Activated CD8-positive, alpha-beta memory T cell treated with anti-CD3 and anti-CD28 coated beads, Interleukin-2, amount 50 U/mL, for 24 hours (primary cell): Measurements from ENCODE around the gene CHAT.
"Not testable (repeated sequence)": the region's sequence is repeated elsewhere in the genome, so short reads cannot be mapped to it uniquely, and the experiment has no call there.

Experiments used
- DNase-seq: peaks from one replicate; pipeline ENCODE4 v3.0.0-alpha.2; 2020; ENCODE audit errors: extremely low read depth

Gene CHAT

GRCh38 chr10:49652421-49653272 lies 38.8 kb downstream of the CHAT start:
- no peak for DNase-seq

DNA sequence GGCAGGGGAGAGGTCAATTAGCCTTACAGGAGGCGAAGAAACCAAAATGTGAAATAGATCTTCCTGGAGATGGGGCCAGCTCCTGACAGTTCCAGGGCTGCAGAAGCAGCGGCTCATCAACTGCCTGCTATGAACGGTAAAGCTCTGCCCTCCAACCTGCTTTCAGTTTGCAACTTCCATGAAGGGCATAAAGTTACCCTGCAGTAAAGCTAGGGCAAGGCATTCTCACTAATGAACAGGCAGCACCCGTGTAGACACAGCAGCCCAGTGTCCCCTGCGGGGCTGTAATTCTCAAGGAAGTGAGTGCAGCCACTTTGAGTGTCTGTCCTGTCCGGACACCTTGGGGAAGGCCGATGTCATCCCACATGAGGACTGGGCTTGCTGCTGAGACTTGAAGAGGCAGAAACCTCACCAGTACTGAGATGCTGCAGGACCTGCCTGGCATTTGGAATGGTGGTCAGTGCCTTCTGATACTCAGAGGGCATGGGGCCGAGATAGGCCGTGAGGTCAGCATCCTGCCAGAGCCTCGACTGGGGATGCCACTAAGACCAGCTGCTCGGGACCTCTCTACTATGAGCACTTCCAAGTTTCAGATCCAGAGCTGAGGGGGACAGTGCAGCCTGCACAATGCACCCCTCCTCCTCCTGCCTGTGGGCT lies 39.6 kb downstream of the CHAT start:
- DNase-seq = no peak

DNA sequence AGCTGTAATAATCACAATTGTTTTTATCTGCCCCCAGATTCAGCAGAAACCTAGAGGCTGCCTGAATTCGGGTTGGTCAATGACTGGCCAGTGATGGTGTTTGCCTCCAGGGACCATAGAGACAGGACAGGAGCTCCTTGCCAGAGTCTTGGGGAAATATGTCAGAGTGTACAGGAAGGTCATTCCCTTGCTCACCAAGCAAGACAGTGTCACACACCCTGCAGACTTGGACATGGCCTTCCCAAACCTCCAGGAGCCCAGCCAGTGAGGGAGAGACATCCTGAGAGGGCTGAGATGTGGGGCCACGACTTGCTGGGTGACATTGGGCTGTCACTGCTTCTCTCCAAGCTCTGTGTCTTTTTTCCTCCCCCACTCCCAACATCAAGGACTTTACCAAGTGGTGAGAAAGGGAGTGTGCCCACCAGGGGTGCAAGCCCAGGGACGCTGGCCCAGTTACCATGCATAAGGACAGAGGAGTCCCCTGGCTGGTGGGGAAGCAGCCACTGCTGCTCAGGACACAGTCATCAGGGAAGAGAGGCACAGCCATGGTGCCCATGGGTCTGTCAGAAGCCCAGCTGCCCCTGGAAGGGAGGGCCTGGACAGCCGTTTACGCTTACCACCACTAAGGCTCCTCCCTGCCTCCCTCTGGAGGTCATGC lies 40.3 kb downstream of the CHAT start:
- DNase-seq = no peak

GRCh38 chr10:49655099-49655498 lies 41.3 kb downstream of the CHAT start:
- no peak for DNase-seq

- DNase-seq = no peak
These were observed 43.1 kb downstream of the CHAT start for GRCh38 chr10:49656845-49657493.

DNA sequence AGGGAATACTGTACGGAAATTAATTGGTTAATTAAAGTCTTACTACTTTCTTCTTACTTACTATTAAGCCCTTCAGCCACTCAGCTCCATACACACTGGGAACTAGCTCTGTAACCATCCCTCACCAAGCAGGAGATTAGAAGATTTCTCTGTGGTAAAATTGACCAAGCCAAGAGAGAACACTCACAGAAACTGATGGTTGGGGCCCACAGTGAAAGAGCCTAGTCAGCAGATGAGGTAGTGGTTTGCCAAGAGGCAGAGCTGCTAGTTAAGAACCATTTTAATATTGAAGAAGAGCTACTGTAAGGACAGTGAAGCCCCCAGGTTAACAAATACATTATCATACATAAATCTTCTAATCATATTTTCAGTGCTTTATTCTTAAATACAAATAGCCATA lies 43.8 kb downstream of the CHAT start:
- DNase-seq = no peak

- no peak for DNase-seq
These were observed 47.5 kb downstream of the CHAT start for GRCh38 chr10:49661140-49661856.

DNA sequence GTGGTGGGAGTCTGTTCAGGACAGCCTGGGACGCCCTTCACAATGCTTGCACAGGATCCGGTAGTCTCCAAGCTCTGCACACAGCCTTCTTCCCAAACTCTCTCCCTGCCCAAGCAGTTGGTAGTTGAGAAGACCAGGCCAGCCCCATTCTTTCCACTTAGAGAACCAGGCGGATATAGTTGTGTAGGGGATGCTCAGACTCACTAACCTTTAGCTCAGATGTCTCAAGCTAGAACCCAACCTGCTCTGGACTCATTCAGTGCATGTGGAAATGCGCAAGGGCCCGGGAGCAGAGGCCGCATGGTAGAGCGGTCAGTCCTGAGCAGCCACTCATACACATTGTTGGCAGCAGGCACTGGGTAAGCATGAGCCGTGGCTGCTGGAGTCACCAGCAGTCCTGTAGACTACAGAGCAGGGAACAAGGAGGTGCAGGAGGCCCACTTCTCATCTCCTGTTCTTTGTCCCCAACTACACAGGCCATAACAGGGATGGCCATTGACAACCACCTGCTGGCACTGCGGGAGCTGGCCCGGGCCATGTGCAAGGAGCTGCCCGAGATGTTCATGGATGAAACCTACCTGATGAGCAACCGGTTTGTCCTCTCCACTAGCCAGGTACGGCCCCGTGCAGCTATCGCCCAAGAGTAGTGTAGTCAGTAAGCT lies 48.5 kb downstream of the CHAT start:
- DNase-seq = no peak

- DNase-seq = no peak
These were observed 49.8 kb downstream of the CHAT start for GRCh38 chr10:49663596-49663995.

DNA sequence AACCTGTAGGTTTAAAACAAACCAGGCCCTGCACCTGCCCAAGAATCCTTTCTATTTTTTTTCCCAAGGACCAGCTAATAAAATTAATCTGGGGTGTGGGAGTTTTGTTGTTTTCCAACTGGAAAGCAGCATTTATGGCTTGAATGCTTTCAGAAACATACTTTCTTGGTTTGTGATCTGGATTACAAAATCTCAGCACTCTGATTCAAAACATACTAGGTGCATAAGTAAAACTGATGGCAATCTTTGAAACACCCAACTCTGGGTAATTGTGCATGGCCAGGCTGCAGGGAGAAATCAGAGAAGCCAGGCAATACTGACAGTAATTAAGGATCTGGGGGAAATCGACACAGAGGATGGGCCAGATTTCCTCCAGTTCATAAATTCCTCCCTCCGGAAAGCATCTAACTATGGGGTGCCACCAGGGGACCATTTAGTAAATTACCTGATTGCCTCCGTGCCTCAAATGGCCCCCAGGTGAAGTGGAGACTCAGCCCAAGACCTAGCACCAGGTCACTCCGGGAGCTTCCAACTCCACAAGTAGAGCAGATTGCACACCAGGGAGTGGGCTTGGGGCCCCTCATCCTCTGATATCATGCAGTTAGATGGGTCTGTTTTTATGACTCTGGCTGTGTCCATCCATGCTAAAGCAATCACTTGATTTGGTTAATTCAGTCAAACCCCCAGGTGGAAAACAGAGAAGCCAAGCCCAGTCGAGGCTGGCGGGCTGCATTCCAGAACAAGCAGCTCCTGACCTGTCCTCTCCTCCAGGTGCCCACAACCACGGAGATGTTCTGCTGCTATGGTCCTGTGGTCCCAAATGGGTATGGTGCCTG lies 50.4 kb downstream of the CHAT start:
- DNase-seq = no peak

- no peak for DNase-seq
These were observed 51.1 kb downstream of the CHAT start for GRCh38 chr10:49664842-49665355.

GRCh38 chr10:49666054-49666615 lies 52.3 kb downstream of the CHAT start:
- no peak for DNase-seq

GRCh38 chr10:49666685-49667084 lies 52.8 kb downstream of the CHAT start:
- DNase-seq = no peak

DNA sequence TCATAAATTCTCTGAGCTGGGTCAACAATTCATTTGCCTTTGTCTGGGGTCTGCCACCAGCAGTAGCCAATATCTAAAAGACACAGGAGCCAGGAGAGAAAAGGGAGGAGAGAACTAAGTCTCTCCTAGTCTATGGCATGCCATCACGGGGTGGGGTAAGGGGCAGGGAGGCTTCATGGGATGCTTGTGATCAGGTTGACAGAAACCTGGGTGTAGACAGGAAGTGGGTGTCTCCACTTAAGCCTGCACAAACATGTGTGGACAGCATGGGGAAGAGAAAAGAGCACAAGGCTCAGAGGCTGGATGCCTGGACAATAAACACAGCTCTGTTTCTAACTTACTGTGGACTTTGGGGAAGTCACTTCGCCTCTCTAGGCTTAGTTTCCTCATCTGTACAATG lies 54.2 kb downstream of the CHAT start:
- DNase-seq = no peak

- no peak for DNase-seq
These were observed 54.8 kb downstream of the CHAT start for GRCh38 chr10:49668684-49669083.

DNA sequence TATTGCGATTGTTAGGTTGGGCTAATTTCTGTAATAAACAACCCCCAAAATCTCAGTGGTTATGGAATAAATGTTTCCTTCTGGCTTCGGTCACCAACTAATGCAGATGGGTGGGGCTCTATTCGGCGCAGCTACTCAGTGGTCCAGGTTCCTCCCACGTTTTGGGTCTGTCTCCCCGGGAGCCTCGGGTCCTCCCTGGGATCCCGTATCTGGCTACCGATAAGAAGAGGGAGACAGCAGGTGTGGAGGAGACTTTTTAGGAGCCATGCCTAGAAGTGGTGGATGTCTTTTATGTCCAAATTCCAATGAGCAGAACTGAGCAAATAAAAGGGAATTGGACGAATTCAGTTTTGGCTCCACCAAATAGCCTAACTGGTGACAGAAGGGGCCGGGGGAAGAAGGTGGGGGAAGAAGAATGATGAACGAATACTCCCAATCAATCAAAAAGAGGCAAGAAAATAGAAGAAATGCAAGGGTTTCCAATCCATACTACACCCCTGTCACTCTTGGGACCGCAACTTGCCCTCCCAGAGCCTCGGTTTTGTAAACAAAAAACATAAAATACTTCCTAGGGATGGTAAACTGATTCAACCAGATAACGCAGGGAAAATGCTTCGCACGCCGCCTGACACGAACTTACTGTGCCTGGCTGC lies 65.1 kb downstream of the CHAT start:
- DNase-seq = no peak

- no peak for DNase-seq
These were observed 65.7 kb downstream of the CHAT start, which contains the start of gene C10orf53 for GRCh38 chr10:49679480-49679893. Gene C10orf53, plus strand, starts transcription at chr10:49679651. Its CDS starts 47 bp downstream, at chr10:49679698.

DNA sequence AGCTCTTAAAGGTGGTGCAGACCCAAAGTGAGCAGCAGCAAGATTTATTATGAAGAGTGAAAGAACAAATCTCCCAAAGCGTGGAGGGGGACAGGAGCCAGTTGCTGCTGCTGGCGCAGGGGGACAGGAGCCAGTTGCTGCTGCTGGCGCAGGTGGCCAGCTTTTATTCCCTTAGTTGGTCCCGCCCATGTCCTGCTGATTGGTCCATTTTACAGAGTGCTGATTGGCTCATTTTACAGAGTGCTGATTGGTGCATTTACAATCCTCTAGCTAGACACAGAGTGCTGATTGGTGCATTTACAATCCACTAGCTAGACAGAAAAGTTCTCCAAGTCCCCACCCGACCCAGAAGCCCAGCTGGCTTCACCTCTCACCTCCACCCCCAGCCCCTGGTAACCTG lies 68.6 kb downstream of the CHAT start:
- not testable (repeated sequence) for DNase-seq

DNA sequence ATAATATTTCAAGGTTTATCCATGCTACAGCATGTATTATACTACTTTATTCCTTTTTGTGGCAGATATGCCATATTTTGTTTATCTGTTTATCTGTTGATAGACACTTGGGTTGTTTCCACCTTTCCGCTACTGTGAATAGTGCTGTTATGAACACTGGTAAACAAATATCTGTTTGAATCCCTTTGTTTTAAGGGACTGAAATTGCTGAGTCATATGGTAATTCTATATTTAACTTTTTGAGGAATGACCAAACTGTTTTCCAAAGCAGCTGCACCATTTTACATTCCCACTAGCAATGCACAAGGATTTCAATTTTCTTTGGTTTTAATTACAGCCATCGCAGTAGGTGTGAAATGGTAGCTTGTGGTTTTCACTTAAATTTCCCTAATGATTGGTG lies 69.0 kb downstream of the CHAT start:
- DNase-seq = no peak
